IPS DF 4.7 (cell line): ENCODE results near the gene MLLT10.
"Not testable (repeated sequence)": the region's sequence is repeated elsewhere in the genome, so short reads cannot be mapped to it uniquely, and the experiment has no call there.

Experiments used
- DNase-seq: peaks from one replicate; pipeline ENCODE4 v3.0.0-alpha.2; 2013; ENCODE audit warnings: low spot score; ENCODE audit errors: extremely low read depth

The MLLT10 gene

DNA sequence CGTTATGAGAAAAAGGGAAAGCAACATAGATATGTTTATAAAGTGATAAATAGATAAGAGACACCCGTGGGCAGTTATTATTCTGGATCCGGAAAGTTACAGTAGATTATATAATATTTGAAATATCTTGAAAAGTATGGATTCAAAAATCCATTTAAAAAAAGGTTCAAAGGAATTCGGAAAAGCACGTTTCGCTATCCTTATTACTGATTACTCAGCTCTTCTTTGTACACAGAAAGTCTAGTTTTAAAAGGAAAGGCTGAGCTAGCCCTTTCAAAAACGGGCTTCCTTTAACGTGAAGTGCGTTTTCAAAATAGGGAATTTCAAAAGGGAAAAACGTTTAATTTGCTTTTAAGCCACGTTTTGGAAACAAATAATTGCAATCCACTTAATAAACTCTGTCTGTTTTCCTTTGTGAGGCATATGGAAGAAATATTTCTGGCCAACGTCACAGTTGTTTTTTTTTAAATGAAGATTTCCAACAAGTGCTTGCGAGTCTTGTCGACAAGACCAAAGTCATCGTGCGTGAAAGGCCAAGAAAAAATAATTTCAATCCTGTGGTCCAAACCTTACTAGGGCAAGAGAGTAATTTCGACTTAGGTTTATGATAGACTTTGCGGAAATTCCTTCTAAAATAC is 6.3 kb upstream of the MLLT10 start:
- DNase-seq, result no peak

DNA sequence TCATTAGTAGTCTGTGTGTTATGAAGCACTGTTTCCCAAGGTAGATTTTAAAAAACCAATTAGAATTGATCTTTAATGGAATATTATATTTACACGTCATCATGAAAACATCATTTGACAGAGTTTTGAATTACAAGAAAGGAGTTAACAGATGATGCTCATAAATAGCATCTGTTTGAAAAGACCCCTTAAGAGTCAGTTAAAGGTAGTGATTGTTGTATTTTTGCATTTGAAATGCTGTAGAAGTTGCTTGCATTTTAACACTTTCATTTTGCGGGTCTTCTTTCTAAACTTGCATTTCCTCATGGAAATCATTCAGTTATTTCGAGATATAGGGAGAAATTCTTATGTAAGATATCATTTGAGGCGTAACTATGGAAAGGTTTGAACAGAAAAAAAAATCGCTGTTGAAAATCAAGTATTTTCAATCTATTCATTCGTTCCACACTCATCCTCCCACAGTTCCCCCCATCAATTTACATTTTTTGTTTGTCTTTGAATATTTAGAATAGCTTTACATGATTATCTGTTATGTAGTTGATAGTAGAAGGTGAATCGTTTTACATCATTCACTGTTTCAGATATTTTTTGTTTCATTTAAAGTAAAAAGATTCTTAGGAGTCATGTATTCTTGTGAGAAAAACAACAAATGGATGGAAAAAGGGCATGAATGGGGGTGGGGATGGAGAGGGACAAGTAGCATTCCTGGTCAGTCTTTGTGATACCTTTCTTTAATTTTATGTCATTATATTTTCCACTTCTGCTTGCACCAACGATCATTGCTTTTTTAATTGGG is 5.6 kb upstream of the MLLT10 start:
- no peak for DNase-seq

- DNase-seq, result no peak
Observed at GRCh38 chr10:21529032-21529910, 4.8 kb upstream of the MLLT10 start.

GRCh38 chr10:21530168-21530567 is 3.9 kb upstream of the MLLT10 start:
- DNase-seq, result no peak

GRCh38 chr10:21530641-21531040 is 3.4 kb upstream of the MLLT10 start:
- no peak for DNase-seq

DNA sequence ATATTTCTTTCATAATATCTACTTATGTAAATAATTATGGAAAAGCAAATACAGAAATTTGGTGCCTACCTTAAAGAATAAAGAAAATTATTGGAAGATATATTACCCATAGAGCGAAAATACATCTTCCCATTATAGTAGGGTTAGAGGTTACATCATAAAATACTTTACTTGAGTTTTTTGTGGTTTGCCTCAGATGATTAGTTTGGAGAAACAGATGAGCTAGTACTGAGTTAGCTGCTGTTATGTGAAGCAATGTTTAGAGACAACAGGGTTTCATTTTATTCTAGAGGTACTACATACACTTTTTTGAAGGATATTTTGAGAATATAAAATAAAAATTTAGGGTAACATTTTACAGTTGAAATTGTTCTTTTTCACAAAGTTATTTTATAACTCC is 2.9 kb upstream of the MLLT10 start:
- DNase-seq, result no peak

DNA sequence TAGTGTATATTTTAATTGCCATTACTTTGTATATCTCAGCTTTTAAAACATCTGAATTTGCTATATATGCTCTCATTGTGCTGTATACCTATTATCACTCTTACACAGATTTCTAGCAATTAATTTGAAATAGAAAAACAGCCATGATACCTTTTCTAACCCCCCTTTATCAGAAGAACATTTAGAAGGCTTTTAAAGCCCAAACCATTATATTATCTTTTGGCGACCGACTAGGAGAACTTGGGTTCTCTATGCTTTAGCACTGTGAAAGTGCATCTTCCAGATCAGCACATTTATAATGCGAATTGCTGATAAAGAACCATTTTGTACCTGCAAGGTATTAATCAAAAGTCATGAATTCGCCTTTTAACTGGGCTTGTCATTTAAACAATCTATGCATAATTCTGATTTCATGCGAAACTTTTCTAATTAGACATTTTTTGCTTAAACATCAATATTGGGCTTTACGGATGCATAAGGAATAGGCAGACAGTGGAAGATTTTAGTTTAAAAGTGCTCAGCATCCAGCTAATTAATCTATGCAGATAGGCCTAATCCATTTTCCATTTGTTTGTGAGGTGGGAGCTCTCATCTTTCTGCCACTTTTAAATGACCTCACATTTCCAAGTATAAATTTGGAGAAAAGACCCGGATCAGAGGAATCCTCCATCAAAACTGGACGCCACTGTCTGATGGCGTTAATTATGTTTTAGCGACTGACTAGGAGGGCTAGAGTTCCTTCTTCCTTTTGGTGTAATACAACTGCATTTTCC is 1.2 kb upstream of the MLLT10 start:
- no peak for DNase-seq

GRCh38 chr10:21534280-21534586 is 201 bp downstream of the MLLT10 start:
- no peak for DNase-seq

DNA sequence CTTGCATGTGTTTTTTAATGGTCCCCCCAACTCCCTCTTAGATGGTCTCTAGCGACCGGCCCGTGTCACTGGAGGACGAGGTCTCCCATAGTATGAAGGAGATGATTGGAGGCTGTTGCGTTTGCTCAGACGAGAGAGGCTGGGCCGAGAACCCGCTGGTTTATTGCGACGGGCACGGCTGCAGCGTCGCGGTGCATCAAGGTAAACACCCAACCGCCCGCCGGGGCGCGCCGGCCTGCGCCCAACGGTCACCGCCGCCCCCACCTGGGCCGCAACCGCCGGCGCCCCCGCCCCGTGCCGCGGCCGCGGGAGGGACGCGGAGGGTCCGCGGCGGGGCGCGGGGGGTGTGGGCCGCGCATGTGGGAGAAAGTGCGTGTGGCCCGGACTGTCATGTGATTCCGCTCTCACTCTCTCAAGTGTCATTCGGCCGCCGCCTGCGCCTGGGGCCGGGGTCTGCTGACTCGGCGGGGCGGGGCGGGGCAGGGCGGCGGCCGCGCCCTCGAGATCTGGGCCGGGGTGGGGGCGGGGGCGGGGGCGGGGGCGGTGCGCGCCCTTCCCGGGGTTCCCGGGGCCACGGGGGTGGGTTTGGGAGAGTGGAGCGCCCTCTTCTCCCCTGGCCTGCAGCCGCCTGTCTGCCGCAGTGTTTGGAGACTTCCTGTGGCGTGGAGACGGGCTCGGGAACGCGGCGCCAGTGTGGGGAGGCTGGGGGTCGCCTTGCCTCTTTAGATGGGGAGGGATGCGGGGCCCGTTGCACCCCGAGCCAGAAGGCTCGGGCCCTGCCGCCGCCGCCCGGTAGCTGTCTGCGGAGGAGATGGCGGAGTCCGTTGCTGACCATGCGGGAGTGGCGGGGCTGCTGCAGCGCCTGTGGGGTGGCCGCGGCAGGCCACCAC is 817 bp downstream of the MLLT10 start:
- DNase-seq, result no peak

- no peak for DNase-seq
Observed at GRCh38 chr10:21535494-21535965, 1.5 kb downstream of the MLLT10 start.

GRCh38 chr10:21535976-21536375 is 1.9 kb downstream of the MLLT10 start:
- DNase-seq, result not testable (repeated sequence)

- DNase-seq, result no peak
Observed at GRCh38 chr10:21536874-21537273, 2.8 kb downstream of the MLLT10 start.

- DNase-seq, result not testable (repeated sequence)
Observed at GRCh38 chr10:21540701-21541100, 6.7 kb downstream of the MLLT10 start.

DNA sequence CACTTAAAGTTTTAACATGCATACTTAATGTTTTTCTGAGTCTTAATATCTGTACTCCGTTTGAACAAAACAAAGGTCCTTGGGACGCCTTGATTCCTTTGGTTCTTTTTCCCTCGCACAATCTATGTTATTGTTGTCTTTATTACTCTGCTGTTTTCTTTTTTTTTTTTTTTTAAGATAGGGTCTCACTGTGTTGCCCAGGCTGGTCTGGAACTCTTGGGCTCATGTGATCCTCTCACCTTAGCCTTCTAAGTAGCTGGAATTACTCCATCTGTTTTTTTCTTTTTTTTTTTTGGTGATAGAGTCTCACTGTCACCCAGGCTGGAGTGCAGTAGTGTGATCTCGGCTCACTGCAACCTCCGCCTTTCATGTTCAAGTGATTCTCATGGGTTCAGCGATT is 13.2 kb downstream of the MLLT10 start:
- no peak for DNase-seq

DNA sequence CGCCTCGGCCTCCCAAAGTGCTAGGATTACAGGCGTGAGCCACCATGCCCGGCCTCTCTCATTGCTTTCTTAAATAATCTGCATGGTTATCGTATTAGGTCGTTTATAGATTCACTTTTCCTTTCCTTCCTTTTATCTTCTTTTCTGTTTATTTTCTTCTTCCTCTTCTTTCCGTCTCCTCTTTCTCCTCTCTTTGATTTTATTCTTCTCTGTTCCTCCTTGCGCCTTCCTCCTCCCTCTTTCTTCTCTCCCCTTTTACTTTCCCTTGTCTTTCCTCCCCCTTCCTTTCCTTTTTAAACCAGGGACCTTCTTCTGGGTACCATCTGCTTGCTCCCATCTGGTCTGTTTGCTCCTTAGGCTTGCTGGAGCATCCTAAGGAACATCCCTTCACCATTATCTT is 18.6 kb downstream of the MLLT10 start:
- no peak for DNase-seq

DNA sequence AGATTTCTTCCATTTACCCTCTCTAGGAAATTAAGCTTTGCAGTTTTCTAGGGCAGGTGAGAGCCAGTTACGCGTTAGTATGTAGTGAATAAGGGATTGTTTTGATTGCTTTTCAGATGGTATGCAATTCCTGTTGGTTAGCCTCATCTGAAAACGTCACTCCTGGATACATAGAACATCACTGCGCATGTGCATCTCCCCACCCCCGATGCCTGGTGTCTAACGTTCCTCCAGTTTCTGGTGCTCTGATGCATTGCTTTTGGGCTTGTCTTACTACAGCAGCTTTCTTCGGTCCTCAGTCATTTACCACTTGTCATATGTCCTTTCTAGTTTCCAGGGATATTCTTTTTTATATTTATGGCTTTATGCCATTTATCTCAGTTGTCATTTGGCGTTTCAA is 22.5 kb downstream of the MLLT10 start:
- DNase-seq, result no peak

- DNase-seq, result not testable (repeated sequence)
Observed at GRCh38 chr10:21558984-21559383, 25.0 kb downstream of the MLLT10 start.

DNA sequence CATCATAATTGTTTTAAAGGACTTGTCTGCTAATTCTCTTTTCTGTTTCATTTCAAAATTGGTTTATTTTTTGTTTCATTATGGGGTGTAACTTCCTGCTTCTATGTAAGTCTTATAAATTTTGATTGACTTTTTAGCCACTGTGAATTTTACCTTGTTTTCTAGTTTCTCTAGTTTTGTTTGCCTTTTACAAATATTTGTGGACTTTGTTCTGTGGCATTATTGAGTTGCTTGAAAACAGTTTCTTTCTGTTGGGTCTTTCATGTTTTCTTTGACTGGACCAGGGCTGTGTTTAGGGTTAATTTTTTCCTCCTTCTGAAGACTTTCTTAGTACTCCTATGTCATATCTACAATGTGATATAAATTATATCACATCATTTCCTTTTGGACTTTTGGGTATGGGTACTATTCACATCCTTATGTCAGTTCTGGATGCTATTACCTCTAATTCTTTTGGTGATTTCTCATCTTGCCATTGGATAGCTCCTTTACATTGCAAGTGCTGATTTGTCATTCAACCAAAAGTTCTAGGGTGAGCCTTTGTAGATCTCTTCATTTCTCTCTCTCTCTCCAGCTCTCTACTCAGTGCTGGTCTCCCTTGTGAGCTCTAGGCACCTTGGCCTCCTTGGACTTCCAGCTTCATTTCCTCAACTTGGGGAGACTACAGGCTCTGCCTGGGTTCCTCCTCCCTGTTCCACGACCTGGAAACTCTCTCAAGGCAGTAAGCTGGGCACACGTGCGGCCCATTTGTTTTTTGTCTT is 36.9 kb downstream of the MLLT10 start:
- DNase-seq, result no peak

- DNase-seq, result no peak
Observed at GRCh38 chr10:21572578-21572977, 38.5 kb downstream of the MLLT10 start.

- not testable (repeated sequence) for DNase-seq
Observed at GRCh38 chr10:21574514-21574913, 40.5 kb downstream of the MLLT10 start.
